Measurements from ENCODE around the gene KCNT2. TPM values are rescaled to one million over a fixed set of nuclear protein-coding genes. Genes with fewer than 3 reads are reported as not detected.

KCNT2 gene
- total RNA-seq, 1 experiment from 2014 or later = 9.1 TPM

DNA sequence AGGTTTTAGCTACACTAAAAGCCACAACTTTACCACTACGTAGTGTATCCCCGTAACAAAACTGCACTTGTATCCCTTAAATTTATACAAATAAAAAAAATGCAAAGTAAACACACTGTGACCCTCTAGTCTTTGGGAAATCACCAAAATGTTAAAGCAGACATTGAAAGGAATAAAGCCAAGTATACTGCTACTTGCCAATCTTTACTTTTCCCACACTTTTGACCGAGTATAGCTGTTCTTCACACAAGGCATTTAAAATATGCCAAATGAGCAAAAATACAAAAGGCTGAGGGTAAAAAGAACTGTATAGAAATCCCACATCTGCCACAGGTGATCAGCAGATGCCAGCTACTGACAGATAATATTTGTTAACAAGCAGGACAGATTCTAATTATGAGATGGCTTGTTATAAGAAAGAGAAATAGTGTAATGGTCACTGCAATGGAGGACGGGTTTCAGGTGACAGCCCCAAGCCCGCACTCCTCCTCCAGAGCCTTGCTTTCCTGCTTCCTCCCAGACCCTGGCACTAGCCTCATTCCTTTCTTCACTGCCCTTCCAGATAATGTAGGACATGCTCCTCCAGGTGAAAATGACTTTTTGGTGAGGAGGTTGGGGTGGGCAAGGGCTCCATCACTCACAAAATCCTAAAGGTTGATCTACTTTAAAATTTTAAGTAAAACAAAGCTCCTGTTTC, 18.1 kb downstream of the KCNT2 start:
- TF ChIP-seq, protein P1, sequence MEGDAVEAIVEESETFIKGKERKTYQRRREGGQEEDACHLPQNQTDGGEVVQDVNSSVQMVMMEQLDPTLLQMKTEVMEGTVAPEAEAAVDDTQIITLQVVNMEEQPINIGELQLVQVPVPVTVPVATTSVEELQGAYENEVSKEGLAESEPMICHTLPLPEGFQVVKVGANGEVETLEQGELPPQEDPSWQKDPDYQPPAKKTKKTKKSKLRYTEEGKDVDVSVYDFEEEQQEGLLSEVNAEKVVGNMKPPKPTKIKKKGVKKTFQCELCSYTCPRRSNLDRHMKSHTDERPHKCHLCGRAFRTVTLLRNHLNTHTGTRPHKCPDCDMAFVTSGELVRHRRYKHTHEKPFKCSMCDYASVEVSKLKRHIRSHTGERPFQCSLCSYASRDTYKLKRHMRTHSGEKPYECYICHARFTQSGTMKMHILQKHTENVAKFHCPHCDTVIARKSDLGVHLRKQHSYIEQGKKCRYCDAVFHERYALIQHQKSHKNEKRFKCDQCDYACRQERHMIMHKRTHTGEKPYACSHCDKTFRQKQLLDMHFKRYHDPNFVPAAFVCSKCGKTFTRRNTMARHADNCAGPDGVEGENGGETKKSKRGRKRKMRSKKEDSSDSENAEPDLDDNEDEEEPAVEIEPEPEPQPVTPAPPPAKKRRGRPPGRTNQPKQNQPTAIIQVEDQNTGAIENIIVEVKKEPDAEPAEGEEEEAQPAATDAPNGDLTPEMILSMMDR (conservative IDR thresholded peaks at IDR 0.05) = no peak
- WGBS (ENCODE audit: extremely low coverage, insufficient read length, low lambda C conversion rate) = no CpG with 5 or more reads among the region's 5 CpGs
- no peak overlapping the region for H2AK5ac ChIP-seq (ENCODE audit: insufficient read length, low read length)
- H4K5ac ChIP-seq (ENCODE audit: insufficient read length, low read depth, low read length) = no peak overlapping the region
- peaks cover 3% of the 10 kb centered on the region; the same call in 1 of the 2 replicates for H3K4me1 ChIP-seq (ENCODE audit: insufficient read depth, low read length)
- DNase-seq = no peak
- no peaks in the 10 kb centered on the region for H3K79me1 ChIP-seq (ENCODE audit: insufficient read depth, low read depth, low read length, poor library complexity, severe bottlenecking)
- Mint-ChIP-seq H3K4me1 (peaks cover 27 to 30% of the 10 kb centered on the region in 2 experiments), H3K4me3 (no peak overlapping the region), H3K27ac (peak overlapping the region in 2 of 3 experiments; percentile 42 to 68; a peak in 5 of 7 replicates), H3K9me3 (no peaks in the 10 kb centered on the region), H3K27me3 (ENCODE audit: low read depth) (no peaks in the 10 kb centered on the region), H3K36me3 (ENCODE audit: insufficient read depth in 1 of 3, low read depth in 3 of 3) (peaks cover 0 to 4% (median 0%) of the 10 kb centered on the region in 3 experiments; a peak in 2 of 7 replicates)
- no peak overlapping the region for H2BK12ac ChIP-seq (ENCODE audit: insufficient read length, low read depth, low read length)
- H3K23me2 ChIP-seq (ENCODE audit: insufficient read length, low read depth, low read length, poor library complexity, severe bottlenecking) = no peaks in the 10 kb centered on the region
- H2BK120ac ChIP-seq (ENCODE audit: low read depth, low read length, poor library complexity, severe bottlenecking) = no peak overlapping the region
- no peak overlapping the region for H3K9ac ChIP-seq (ENCODE audit: extremely low read depth, insufficient read length, low read length)
- H3K18ac ChIP-seq (ENCODE audit: insufficient read length, low read depth, low read length) = no peak overlapping the region
- no peaks in the 10 kb centered on the region for H3K79me2 ChIP-seq (ENCODE audit: insufficient read depth, low read length)
- no peak overlapping the region for H3K4me2 ChIP-seq (ENCODE audit: insufficient read depth, insufficient read length, low read length)
- no peaks in the 10 kb centered on the region for H4K20me1 ChIP-seq (ENCODE audit: control insufficient read depth, insufficient read depth, insufficient read length)
- H3K27ac ChIP-seq (ENCODE audit: insufficient read length, low read depth, low read length) = no peak overlapping the region
- no peak overlapping the region for H3K56ac ChIP-seq (ENCODE audit: insufficient read length, low read depth, low read length)
- H3K4ac ChIP-seq (ENCODE audit: low read depth, low read length) = no peak overlapping the region
- H4K91ac ChIP-seq (ENCODE audit: insufficient read length, low read depth, low read length) = no peak overlapping the region
- H2BK5ac ChIP-seq (ENCODE audit: insufficient read length, low read length) = no peak overlapping the region
- H3T11ph ChIP-seq (ENCODE audit: low read length) = no peak overlapping the region
- no peak overlapping the region for H2AFZ ChIP-seq (ENCODE audit: low read length)
- no peak overlapping the region for H2BK15ac ChIP-seq (ENCODE audit: low read depth, low read length)
- no peak overlapping the region for H2BK20ac ChIP-seq (ENCODE audit: low read depth, low read length, poor library complexity, severe bottlenecking)
- H3K14ac ChIP-seq (ENCODE audit: insufficient read depth, low read length) = no peak overlapping the region
- no peak overlapping the region for H3K23ac ChIP-seq (ENCODE audit: insufficient read length, low read depth, low read length)
- no peaks in the 10 kb centered on the region for H3K9me3 ChIP-seq (ENCODE audit: control insufficient read depth, low read depth, low read length)
- no peak overlapping the region for H4K8ac ChIP-seq (replicated peaks; ENCODE audit: insufficient read length, low read depth, low read length)
- H3K27me3 ChIP-seq (ENCODE audit: insufficient read depth, low read length) = no peaks in the 10 kb centered on the region

All from H9 (cell line).